Type B pancreatic cell (in vitro differentiated cells): ENCODE results near the gene PXMP4. TPM values are rescaled to one million over a fixed set of nuclear protein-coding genes. Genes with fewer than 3 reads are reported as not detected.

Experiments used
- DNase-seq: peaks from one replicate; pipeline ENCODE4 v3.0.0; 2021; ENCODE audit warnings: mixed read lengths; ENCODE audit not compliant: unreplicated experiment; ENCODE audit errors: extremely low spot score
- H3K27ac Mint-ChIP-seq: 2 replicates; pipeline ENCODE4 v1.8.0; 2021; ENCODE audit warnings: mild to moderate bottlenecking, mixed read lengths
- H3K27me3 Mint-ChIP-seq: 2 replicates; pipeline ENCODE4 v1.8.0; 2021; ENCODE audit warnings: mixed read lengths
- H3K36me3 Mint-ChIP-seq: 2 replicates; pipeline ENCODE4 v1.8.0; 2021; ENCODE audit warnings: mixed read lengths
- H3K4me1 Mint-ChIP-seq: one replicate; pipeline ENCODE4 v1.8.0; 2021; ENCODE audit warnings: mixed read lengths; ENCODE audit not compliant: unreplicated experiment
- H3K4me3 Mint-ChIP-seq: 2 replicates; pipeline ENCODE4 v1.8.0; 2021; ENCODE audit warnings: mild to moderate bottlenecking, mixed read lengths
- H3K9me3 Mint-ChIP-seq: 2 replicates; pipeline ENCODE4 v1.8.0; 2021; ENCODE audit warnings: mixed read lengths
- CTCF ChIP-seq: fragments of 200-600 bp; sonication (generic); conservative IDR thresholded peaks from 2 replicates; pipeline ENCODE4 v1.5.0; 2021; ENCODE audit warnings: antibody characterized with exemption, mild to moderate bottlenecking
- total RNA-seq: library from RNA; stranded (reverse); gene quantifications from 2 replicates; pipeline ENCODE4 v1.2.1, GENCODE V29; 2021; ENCODE audit warnings: low replicate concordance

Gene PXMP4
- total RNA-seq, 1 donor from 2014 or later, result 10.3 TPM

- Mint-ChIP-seq H3K4me3 (no peak overlapping the region), H3K4me1 (peaks cover 38% of the 10 kb centered on the region), H3K9me3 (no peaks in the 10 kb centered on the region), H3K36me3 (no peaks in the 10 kb centered on the region), H3K27me3 (no peaks in the 10 kb centered on the region), H3K27ac (peak overlapping the region; percentile 11)
- DNase-seq, result no peak
- no peak for TF ChIP-seq CTCF
Observed at GRCh38 chr20:33677991-33678702, 42.0 kb downstream of the PXMP4 start.

GRCh38 chr20:33676652-33677645 lies 43.2 kb downstream of the PXMP4 start:
- no peaks in the 10 kb centered on the region for H3K9me3 Mint-ChIP-seq
- TF ChIP-seq CTCF, result no peak
- H3K27me3 Mint-ChIP-seq, result no peaks in the 10 kb centered on the region
- DNase-seq, result no peak
- peak overlapping the region; percentile 6 for H3K4me3 Mint-ChIP-seq
- H3K27ac Mint-ChIP-seq, result peak overlapping the region; percentile 11
- H3K4me1 Mint-ChIP-seq, result peaks cover 42% of the 10 kb centered on the region
- peaks cover 3% of the 10 kb centered on the region for H3K36me3 Mint-ChIP-seq

GRCh38 chr20:33676121-33676520 lies 44.0 kb downstream of the PXMP4 start:
- Mint-ChIP-seq H3K4me3 (peak overlapping the region; percentile 60), H3K4me1 (peaks cover 43% of the 10 kb centered on the region), H3K36me3 (peaks cover 7% of the 10 kb centered on the region), H3K27me3 (no peaks in the 10 kb centered on the region), H3K27ac (peak overlapping the region; percentile 34), H3K9me3 (no peaks in the 10 kb centered on the region)
- no peak for TF ChIP-seq CTCF
- no peak for DNase-seq

DNA sequence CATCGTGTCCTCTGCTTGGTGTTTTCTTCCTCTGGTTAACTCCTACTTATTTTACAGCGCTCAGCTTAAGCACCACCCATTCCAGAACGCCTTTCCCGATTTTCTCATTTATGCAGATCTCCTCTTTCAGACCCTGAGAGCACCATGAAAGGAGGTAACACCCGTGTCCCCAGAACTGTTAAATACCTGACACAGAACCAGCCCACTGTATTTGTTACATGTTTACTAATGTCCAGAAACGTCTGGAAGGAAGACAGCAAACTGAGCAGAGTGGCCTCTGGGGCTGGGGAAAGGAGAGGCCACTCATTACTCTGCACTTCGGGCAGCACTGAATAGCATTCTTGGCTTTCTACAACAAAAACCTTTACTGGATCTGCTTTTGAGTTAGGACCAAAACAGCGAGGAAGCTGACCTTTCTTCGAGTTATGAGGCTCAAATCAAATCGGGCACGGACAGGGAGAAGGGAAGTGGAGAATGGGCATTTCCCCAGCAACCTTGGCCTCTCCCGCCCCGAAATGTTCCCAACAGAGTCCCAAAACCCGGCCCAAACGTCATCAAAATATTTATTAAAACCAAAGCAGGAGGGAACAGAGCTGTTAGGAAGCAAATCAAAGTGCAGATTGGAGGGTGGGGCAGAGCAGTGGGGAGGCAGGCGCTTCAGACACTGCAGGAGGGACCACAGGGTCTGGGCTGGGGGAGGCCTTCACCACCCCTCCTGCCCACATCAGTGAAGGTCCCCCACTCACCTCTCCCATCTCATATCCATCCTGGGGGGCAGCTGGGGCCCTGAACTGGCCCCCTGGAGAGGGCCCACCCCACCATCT lies 44.8 kb downstream of the PXMP4 start:
- Mint-ChIP-seq H3K4me3 (peak overlapping the region; percentile 85), H3K9me3 (no peaks in the 10 kb centered on the region), H3K36me3 (peaks cover 8% of the 10 kb centered on the region), H3K27me3 (no peaks in the 10 kb centered on the region), H3K27ac (peak overlapping the region; percentile 79), H3K4me1 (peaks cover 39% of the 10 kb centered on the region)
- DNase-seq, result no peak
- TF ChIP-seq CTCF, result no peak
